GM12878 (cell line): ENCODE measurements around the gene HHIPL1. TPM values are rescaled to one million over a fixed set of nuclear protein-coding genes. Genes with fewer than 3 reads are reported as not detected.

Experiments
- ATAC-seq: fragments of 200-7000 bp; cut with Tn5 transposase; 3 replicates; pipeline ENCODE4 v1.9.1; 2020; ENCODE audit warnings: mild to moderate bottlenecking, moderate library complexity
- BruUV-seq: library from RNA; stranded (reverse); fragments of 400-500 nt; replicated peaks from 2 replicates; lab custom pipeline; 2021; lab: Mats Ljungman, UMichigan
- CTCF ChIA-PET: fragments of 300-600 bp; sonication (Branson Sonifier 250); formaldehyde crosslinking; extraction: SDS; loops from one replicate; lab custom pipeline; 2021; ENCODE audit warnings: inconsistent platforms; lab: Yijun Ruan, JAX
- POLR2A ChIA-PET: fragments of 350-600 bp; formaldehyde crosslinking; extraction: SDS; loops from one replicate; lab custom pipeline; 2021; ENCODE audit warnings: inconsistent platforms; lab: Charles Lee
- RAD21 ChIA-PET: fragments of 300-600 bp; sonication (Branson Sonifier 250); formaldehyde crosslinking; loops from one replicate; lab custom pipeline; 2023; ENCODE audit warnings: antibody characterized with exemption; ENCODE audit not compliant: unreplicated experiment; lab: Charles Lee
- SMC1A ChIA-PET: fragments of 300-600 bp; sonication (Branson Sonifier 250); formaldehyde crosslinking; loops from one replicate; lab custom pipeline; 2023; ENCODE audit not compliant: unreplicated experiment, uncharacterized antibody; lab: Charles Lee
- DNase-seq: peaks from one replicate; pipeline ENCODE4 v3.0.0-alpha.2; 2011; ENCODE audit warnings: low read depth, low spot score
- FAIRE-seq: peaks from 3 replicates; lab custom pipeline; 2011; peaks lifted over from hg19 to GRCh38; lab: Jason Lieb, UNC
- H2AFZ ChIP-seq: 2 replicates; pipeline ENCODE4 v1.6.0; 2011; ENCODE audit warnings: low read depth, low read length, control low read depth; ENCODE audit not compliant: control insufficient read depth
- H3K27ac ChIP-seq: 2 replicates; pipeline ENCODE4 v1.5.1; 2011; ENCODE audit warnings: control low read depth; ENCODE audit not compliant: control insufficient read depth, insufficient read depth
- H3K27me3 ChIP-seq, 2 experiments: replicated peaks in 1 of 2; 2 replicates each; pipeline versions ENCODE4 v1.6.0 to v1.6.1; 2011; ENCODE audit warnings: low read length in 1 of 2; ENCODE audit not compliant: control insufficient read depth in 2 of 2, insufficient read depth in 2 of 2
- H3K36me3 ChIP-seq, 2 experiments: 2 replicates each; pipeline ENCODE4 v1.5.1; 2011; ENCODE audit warnings: low read length in 1 of 2; ENCODE audit not compliant: control insufficient read depth in 2 of 2, insufficient read depth in 2 of 2
- H3K4me1 ChIP-seq: 2 replicates; pipeline ENCODE4 v1.6.1; 2011; ENCODE audit warnings: mild to moderate bottlenecking, low read length, moderate library complexity, mixed read lengths; ENCODE audit not compliant: control insufficient read depth, insufficient read depth
- H3K4me2 ChIP-seq: 2 replicates; pipeline ENCODE4 v1.6.0; 2011; ENCODE audit warnings: control low read depth; ENCODE audit not compliant: control insufficient read depth, insufficient read depth
- H3K4me3 ChIP-seq: fragments of 200-600 bp; sonication (generic); 2 replicates; pipeline ENCODE4 v1.5.1; 2016
- H3K79me2 ChIP-seq: 2 replicates; pipeline ENCODE4 v1.6.0; 2011; ENCODE audit warnings: low read length; ENCODE audit not compliant: control insufficient read depth, insufficient read depth
- H3K9ac ChIP-seq: 2 replicates; pipeline ENCODE4 v1.8.0; 2011; ENCODE audit warnings: low read length, control low read depth, mixed read lengths; ENCODE audit not compliant: control insufficient read depth, insufficient read depth
- H3K9me3 ChIP-seq: replicated peaks from 3 replicates; pipeline ENCODE4 v1.5.1; 2011; ENCODE audit warnings: mild to moderate bottlenecking, low read length; ENCODE audit not compliant: control insufficient read depth, insufficient read depth
- H4K20me1 ChIP-seq: 2 replicates; pipeline ENCODE4 v1.6.0; 2011; ENCODE audit not compliant: control insufficient read depth, insufficient read depth
- ATF7 ChIP-seq: fragments of 450-650 bp; IDR thresholded peaks from 2 replicates; pipeline ENCODE4 v1.6.1; 2016; ENCODE audit warnings: low read depth, mild to moderate bottlenecking
- BHLHE40 ChIP-seq, 2 experiments: fragments of 450-650 bp in 1 of 2; IDR thresholded peaks; 2 replicates each; pipeline ENCODE4 v1.6.1; 2011 to 2017; ENCODE audit warnings: low read depth in 2 of 2, borderline replicate concordance in 1 of 2, improper control_type of control experiment in 1 of 2, low read length in 1 of 2, mild to moderate bottlenecking in 1 of 2
- DPF2 ChIP-seq: fragments of 450-650 bp; IDR thresholded peaks from 2 replicates; pipeline ENCODE4 v1.6.1; 2017; ENCODE audit warnings: mild to moderate bottlenecking
- EED ChIP-seq: sonication (generic); IDR thresholded peaks from 2 replicates; pipeline ENCODE4 v1.6.1; 2016; ENCODE audit warnings: antibody characterized with exemption, low read depth
- EP300 ChIP-seq, 2 experiments: fragments of 150-350 bp in 1 of 2; IDR thresholded peaks; 2 replicates each; pipeline ENCODE4 v1.6.1; 2011 to 2012; ENCODE audit warnings: low read depth in 2 of 2, low read length in 2 of 2, borderline replicate concordance in 1 of 2, improper control_type of control experiment in 1 of 2, inconsistent platforms in 1 of 2; ENCODE audit not compliant: control insufficient read depth in 1 of 2
- IKZF1 ChIP-seq: fragments of 450-650 bp; conservative IDR thresholded peaks from 2 replicates; pipeline ENCODE4 v1.6.1; 2017; ENCODE audit warnings: antibody characterized with exemption, mild to moderate bottlenecking
- IKZF2 ChIP-seq, 2 experiments: fragments of 450-650 bp; IDR thresholded peaks; 2 replicates each; pipeline ENCODE4 v1.6.1; 2017; ENCODE audit warnings: mild to moderate bottlenecking in 2 of 2, moderate library complexity in 2 of 2
- IRF4 ChIP-seq: IDR thresholded peaks from 2 replicates; pipeline ENCODE4 v1.6.1; 2011; ENCODE audit warnings: low read depth, low read length
- JUNB ChIP-seq: IDR thresholded peaks from 2 replicates; pipeline ENCODE4 v1.6.1; 2016; ENCODE audit warnings: antibody characterized with exemption, mild to moderate bottlenecking
- JUND ChIP-seq: IDR thresholded peaks from 2 replicates; pipeline ENCODE4 v1.6.1; 2012; ENCODE audit warnings: low read depth, mild to moderate bottlenecking, low read length, improper control_type of control experiment, moderate library complexity
- MAX ChIP-seq: IDR thresholded peaks from 2 replicates; pipeline ENCODE4 v1.6.1; 2012; ENCODE audit warnings: low read depth, low read length, improper control_type of control experiment
- MEF2B ChIP-seq: fragments of 450-650 bp; IDR thresholded peaks from 2 replicates; pipeline ENCODE4 v1.6.1; 2018; ENCODE audit warnings: mild to moderate bottlenecking, moderate library complexity; ENCODE audit not compliant: partially characterized antibody, poor library complexity, severe bottlenecking
- MTA2 ChIP-seq: fragments of 450-650 bp; IDR thresholded peaks from 2 replicates; pipeline ENCODE4 v1.6.1; 2016; ENCODE audit warnings: low read depth, mild to moderate bottlenecking, moderate library complexity
- NFYB ChIP-seq: IDR thresholded peaks from 2 replicates; pipeline ENCODE4 v1.6.1; 2011; ENCODE audit warnings: low read depth, mild to moderate bottlenecking, low read length, improper control_type of control experiment, moderate library complexity; ENCODE audit not compliant: insufficient read depth
- NR2F1 ChIP-seq: fragments of 450-650 bp; conservative IDR thresholded peaks from 2 replicates; pipeline ENCODE4 v1.6.1; 2017; ENCODE audit warnings: mild to moderate bottlenecking
- PBX3 ChIP-seq: IDR thresholded peaks from 2 replicates; pipeline ENCODE4 v1.6.1; 2011; ENCODE audit warnings: mild to moderate bottlenecking, low read depth, low read length, moderate library complexity; ENCODE audit not compliant: insufficient replicate concordance
- PKNOX1 ChIP-seq: fragments of 450-650 bp; IDR thresholded peaks from 2 replicates; pipeline ENCODE4 v1.6.1; 2016; ENCODE audit warnings: mild to moderate bottlenecking
- RBBP5 ChIP-seq: fragments of 200-600 bp; sonication (generic); conservative IDR thresholded peaks from 2 replicates; pipeline ENCODE4 v1.6.1; 2016
- RCOR1 ChIP-seq: conservative IDR thresholded peaks from 2 replicates; pipeline ENCODE4 v1.6.1; 2012; ENCODE audit warnings: low read depth, low read length, improper control_type of control experiment
- SPI1 ChIP-seq: IDR thresholded peaks from 2 replicates; pipeline ENCODE4 v1.6.1; 2011; ENCODE audit warnings: low read depth, mild to moderate bottlenecking, low read length, moderate library complexity, borderline replicate concordance; ENCODE audit not compliant: insufficient read depth
- SRF ChIP-seq, 2 experiments: IDR thresholded peaks; 2 replicates each; pipeline ENCODE4 v1.6.1; 2011; ENCODE audit warnings: low read depth in 2 of 2, low read length in 2 of 2, mild to moderate bottlenecking in 1 of 2, moderate library complexity in 1 of 2
- WGBS: methylation state at CpG from one replicate; pipeline ENCODE4 v1.1.6; 2016; ENCODE audit warnings: low lambda C conversion rate; ENCODE audit not compliant: insufficient replicate concordance, insufficient coverage; ENCODE audit errors: missing lambda C conversion rate; 5-methylcytosine and 5-hydroxymethylcytosine counted together
- in situ Hi-C: fragments of 300-500 bp; cut with MboI; formaldehyde crosslinking; loops from 9 replicates; pipeline ENCODE4 v1.14.3; 2018; ENCODE audit warnings: mixed read lengths
- intact Hi-C: fragments of 100-400 bp; cut with micrococcal nuclease; formaldehyde crosslinking; loops from one replicate; pipeline ENCODE4 v1.14.2; 2022; ENCODE audit not compliant: unreplicated experiment
- polyA plus RNA-seq, 11 experiments: library from polyadenylated mRNA; depleted of rRNA in 4 of 11; unstranded in 6 of 11; stranded (reverse) in 5 of 11; fragments of >200 nt; fragmentation: Nextera tagmentation in 4 of 11; fragmentation: Illumina TruSeq in 1 of 11; extraction: Ambion mirVana in 4 of 11; extraction: Trizol in 1 of 11; gene quantifications; 1 replicate in 1 of 11; 2 replicates in 10 of 11; pipeline versions ENCODE4 v1.2.1 to v1.2.3, GENCODE V29; 2011 to 2016; ENCODE audit warnings: inconsistent platforms in 2 of 11, missing spikeins in 2 of 11, low read depth in 1 of 11
- total RNA-seq, 4 experiments: library from RNA; depleted of rRNA in 3 of 4; stranded (reverse); fragments of >200 nt in 3 of 4; fragmentation: Illumina TruSeq in 1 of 4; extraction: Trizol in 1 of 4; gene quantifications; 2 replicates each; pipeline versions ENCODE4 v1.2.1 to v1.2.3, GENCODE V29; 2013 to 2021

Gene HHIPL1
- total and polyA plus RNA-seq, 10 of the 15 experiments (the other 5 are each of a cell fraction or from before 2014, with no cell fraction given): 0.09 TPM; not detected in 9

- peak; percentile 75 for FAIRE-seq
- Histone ChIP-seq H3K79me2 (no peaks in the 10 kb centered on the region), H3K9ac (no peak overlapping the region), H3K27me3 (no peaks in the 10 kb centered on the region), H3K4me2 (peak overlapping the region; percentile 77), H4K20me1 (no peaks in the 10 kb centered on the region), H3K36me3 (no peaks in the 10 kb centered on the region), H2AFZ (no peak overlapping the region), H3K4me3 (peak overlapping the region; percentile 44; the same call in 1 of the 2 replicates), H3K4me1 (peaks cover 10% of the 10 kb centered on the region), H3K9me3 (no peaks in the 10 kb centered on the region), H3K27ac (no peak overlapping the region)
- DNase-seq: peak; percentile 39
- ATAC-seq: peak; percentile 98
- ChIA-PET SMC1A (interaction anchor here (0.5 to 1.1 kb wide), 2 partner anchors 12 to 34 kb away, joined by 3 to 4 read pairs; partner anchors contain the start of gene CYP46A1), RAD21 (interaction anchor here (1.3 kb wide), 1 partner anchor 34 kb away, joined by 7 read pairs; the partner anchor contains the start of gene CYP46A1), CTCF (interaction anchor here (0.7 to 1.0 kb wide), 2 partner anchors 30 to 169 kb away, joined by 3 to 7 read pairs; no protein-coding TSS in a partner anchor), POLR2A (no interaction called here)
- intact Hi-C loops (no loop called here), in situ Hi-C loops (no loop called here)
- no TSS peak for BruUV-seq
- no peak for TF ChIP-seq MAX
- TF ChIP-seq DPF2: peak; percentile 73; the same call in 1 of the 2 replicates
- peak in 1 of 2 experiments; percentile 56; a peak in 1 of 4 replicates for TF ChIP-seq EP300 (IDR thresholded peaks at IDR 0.05; ENCODE audit: borderline replicate concordance in 1 of 2, control insufficient read depth in 1 of 2, low read depth in 2 of 2, low read length in 2 of 2)
- peak; percentile 79 for TF ChIP-seq IRF4
- peak; percentile 53; the same call in 1 of the 2 replicates for TF ChIP-seq MTA2
- TF ChIP-seq RCOR1: 0 out of 2 replicates have a peak, but pooled peaks have one; percentile 12
- TF ChIP-seq NR2F1: peak; percentile 89
- peak; percentile 75 for TF ChIP-seq MEF2B
- peak in 1 of 2 experiments; percentile 13; a peak in 1 of 4 replicates for TF ChIP-seq BHLHE40 (IDR thresholded peaks at IDR 0.05; ENCODE audit: borderline replicate concordance in 1 of 2, low read depth in 2 of 2, low read length in 1 of 2)
- TF ChIP-seq PBX3: peak; percentile 43
- TF ChIP-seq JUND: peak; percentile 78
- TF ChIP-seq JUNB: peak; percentile 73
- TF ChIP-seq SRF (IDR thresholded peaks at IDR 0.05; ENCODE audit: low read depth in 2 of 2, low read length in 2 of 2): no peak
- TF ChIP-seq ATF7: 0 out of 2 replicates have a peak, but pooled peaks have one; percentile 28
- TF ChIP-seq RBBP5: no peak
- peak; percentile 67; the same call in 1 of the 2 replicates for TF ChIP-seq NFYB
- no peak for TF ChIP-seq EED
- peak; percentile 87 for TF ChIP-seq PKNOX1
- peak in 1 of 2 experiments; percentile 51; a peak in 2 of 4 replicates for TF ChIP-seq IKZF2 (IDR thresholded peaks at IDR 0.05)
- peak; percentile 54; the same call in 1 of the 2 replicates for TF ChIP-seq IKZF1
- peak; percentile 86 for TF ChIP-seq SPI1
- WGBS: 38% methylated on average over 14 of the region's 14 CpGs
Observed at GRCh38 chr14:99718031-99718810, 73.3 kb downstream of the HHIPL1 start.
